HG03139 (cell line): Measurements from ENCODE around the gene SMAGP.
"Not testable (repeated sequence)": the region's sequence is repeated elsewhere in the genome, so short reads cannot be mapped to it uniquely, and the experiment has no call there.

Source experiments
- ATAC-seq: cut with Tn5 transposase; IDR thresholded peaks from one replicate; pipeline ENCODE4 v1.9.1; 2021; ENCODE audit not compliant: unreplicated experiment

Gene SMAGP

DNA sequence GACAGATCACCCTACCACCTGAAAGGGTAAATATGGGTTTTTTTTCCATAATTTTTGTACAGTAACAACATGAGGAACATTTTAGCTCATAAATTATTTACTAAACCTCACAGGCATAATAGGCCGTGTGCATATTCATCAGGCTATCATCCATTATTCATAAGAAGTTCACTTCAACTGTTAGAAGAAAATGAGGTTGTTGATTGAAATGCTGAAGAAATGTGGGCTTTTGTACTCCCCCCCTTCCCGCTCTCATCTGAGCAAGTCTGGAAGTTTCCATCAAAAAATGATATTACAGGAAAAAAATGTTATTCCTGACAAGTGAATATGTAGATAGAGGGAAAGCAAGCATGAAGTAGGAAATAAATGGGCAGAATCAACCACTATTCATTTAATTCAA is 44.4 kb downstream of the SMAGP start:
- ATAC-seq, result no peak

- ATAC-seq, result no peak
Measured at GRCh38 chr12:51225234-51225633, 45.0 kb downstream of the SMAGP start.

GRCh38 chr12:51224625-51225024 is 45.6 kb downstream of the SMAGP start:
- no peak for ATAC-seq

- no peak for ATAC-seq
Measured at GRCh38 chr12:51222461-51222860, 47.8 kb downstream of the SMAGP start.

DNA sequence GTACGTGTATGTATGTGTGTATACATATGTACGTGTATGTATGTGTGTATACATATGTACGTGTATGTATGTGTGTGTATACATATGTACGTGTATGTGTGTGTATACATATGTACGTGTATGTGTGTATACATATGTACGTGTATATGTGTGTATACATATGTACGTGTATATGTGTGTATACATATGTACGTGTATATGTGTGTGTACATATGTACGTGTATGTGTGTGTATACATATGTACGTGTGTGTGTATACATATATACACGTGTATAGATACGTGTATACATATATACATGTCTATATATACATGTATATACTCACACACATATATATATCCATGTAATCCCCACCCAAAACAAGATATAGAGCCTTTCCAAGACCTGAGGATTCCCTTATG is 50.4 kb downstream of the SMAGP start:
- not testable (repeated sequence) for ATAC-seq

GRCh38 chr12:51219322-51219721 is 50.9 kb downstream of the SMAGP start:
- ATAC-seq, result no peak

DNA sequence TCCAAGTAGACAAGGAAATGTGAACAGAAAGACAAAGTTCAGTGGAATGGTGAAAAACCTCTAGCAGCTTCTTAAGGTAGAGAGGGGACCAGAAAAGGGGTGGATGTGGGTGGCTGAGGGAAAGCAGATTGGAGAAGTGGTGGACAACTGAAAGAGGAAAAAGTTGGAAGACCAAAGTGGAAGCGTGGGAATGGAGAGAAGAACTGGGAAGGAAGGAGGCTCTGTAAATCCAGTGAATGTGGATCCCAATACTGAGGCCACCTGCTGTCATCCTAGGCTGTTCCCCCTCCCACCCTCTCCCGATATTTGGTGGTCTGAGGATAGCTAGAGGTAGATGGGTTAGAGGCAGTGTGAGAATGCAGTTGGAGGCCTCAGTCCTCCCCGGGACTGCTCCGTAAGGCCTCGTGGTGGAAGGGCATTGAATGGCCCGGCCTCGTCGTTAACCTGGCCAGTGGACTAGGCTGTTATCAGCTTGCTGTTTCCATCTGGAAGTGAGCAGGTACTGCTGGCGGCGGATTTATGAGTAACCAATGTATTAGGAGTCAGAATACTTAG is 51.5 kb downstream of the SMAGP start:
- no peak for ATAC-seq

GRCh38 chr12:51217968-51218606 is 52.1 kb downstream of the SMAGP start, which contains the start of gene POU6F1:
Gene POU6F1 (minus strand): TSS chr12:51218062. CDS start chr12:51206836, 11,226 bp downstream.
- ATAC-seq, result peak; percentile 61

DNA sequence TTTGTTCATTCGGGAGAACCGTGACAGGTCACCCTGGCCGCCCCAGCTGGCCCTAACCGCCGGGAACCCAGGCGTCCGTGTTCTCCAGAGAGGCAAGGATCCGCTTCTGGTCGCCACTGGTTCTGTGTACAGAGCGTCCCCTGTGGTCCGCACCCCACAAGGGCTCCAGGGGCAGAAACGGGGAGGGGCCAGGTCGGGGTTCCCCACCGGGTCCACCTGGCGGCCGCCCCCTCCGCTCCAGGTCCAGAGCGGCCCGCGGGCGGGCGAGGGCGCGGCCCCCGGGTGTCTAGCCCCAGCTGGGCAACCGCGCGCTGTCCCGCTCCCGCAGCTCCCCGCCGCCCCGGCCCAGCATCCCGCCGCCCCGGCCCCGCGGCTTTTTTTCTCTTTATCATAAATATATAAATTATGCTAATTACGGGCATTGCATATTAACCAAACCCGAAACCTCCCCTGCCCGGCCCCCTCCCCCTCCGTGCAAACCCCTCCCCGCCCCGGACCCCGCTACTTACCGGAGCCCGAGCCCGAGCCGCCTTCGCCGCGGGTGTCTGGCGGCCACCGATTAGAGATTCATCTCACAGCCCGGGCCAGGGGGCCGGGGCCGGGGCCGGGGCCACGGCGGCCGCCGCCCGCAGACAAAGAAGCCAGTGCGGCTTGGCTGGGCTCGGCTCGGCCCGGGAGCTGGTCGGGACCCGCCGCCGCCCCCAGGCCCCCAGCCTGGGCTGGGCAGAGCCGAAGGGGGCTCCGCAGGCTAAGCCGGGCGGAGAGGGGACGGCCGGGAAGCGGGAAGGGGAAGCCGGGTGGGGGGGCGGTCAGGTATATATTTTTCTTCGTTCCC is 52.9 kb downstream of the SMAGP start:
- ATAC-seq, result no peak

DNA sequence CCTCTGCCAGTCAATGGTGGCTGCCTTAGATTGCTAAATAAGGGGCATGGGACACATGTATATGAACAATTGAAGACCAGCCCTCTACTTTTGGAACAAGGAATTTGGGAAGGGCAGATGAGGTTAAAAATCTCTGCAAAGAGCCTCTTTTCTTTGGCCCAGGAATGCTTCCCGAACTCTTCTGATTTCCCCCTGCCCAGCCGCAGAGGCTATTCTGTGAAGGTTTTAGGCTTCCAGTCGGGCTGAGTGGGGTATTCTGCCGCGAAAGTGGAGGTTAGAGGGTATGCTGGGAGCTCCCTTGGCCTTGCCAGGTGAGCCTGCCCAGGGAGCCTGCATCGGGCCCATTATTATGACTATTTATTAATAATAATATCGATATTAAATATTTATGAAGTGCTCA is 53.6 kb downstream of the SMAGP start:
- ATAC-seq, result no peak

DNA sequence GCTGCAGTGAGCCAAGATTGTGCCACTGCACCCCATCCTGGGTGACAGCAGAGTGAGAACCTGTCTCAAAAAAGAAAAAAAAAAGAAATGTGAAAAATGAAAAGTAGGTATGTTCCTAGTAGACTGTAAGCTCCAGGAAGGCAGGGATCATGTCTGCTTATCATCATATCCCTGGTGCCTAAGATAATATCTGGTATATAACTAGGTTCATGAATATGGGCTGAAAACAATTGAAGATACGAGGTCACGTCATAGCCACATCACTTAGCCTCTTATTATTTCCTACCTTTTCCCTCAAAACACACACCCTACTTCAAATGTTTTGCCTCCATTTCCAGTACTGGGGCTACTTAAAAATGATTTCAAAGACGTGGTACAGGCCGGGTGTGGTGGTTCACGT is 55.3 kb downstream of the SMAGP start:
- ATAC-seq, result no peak

DNA sequence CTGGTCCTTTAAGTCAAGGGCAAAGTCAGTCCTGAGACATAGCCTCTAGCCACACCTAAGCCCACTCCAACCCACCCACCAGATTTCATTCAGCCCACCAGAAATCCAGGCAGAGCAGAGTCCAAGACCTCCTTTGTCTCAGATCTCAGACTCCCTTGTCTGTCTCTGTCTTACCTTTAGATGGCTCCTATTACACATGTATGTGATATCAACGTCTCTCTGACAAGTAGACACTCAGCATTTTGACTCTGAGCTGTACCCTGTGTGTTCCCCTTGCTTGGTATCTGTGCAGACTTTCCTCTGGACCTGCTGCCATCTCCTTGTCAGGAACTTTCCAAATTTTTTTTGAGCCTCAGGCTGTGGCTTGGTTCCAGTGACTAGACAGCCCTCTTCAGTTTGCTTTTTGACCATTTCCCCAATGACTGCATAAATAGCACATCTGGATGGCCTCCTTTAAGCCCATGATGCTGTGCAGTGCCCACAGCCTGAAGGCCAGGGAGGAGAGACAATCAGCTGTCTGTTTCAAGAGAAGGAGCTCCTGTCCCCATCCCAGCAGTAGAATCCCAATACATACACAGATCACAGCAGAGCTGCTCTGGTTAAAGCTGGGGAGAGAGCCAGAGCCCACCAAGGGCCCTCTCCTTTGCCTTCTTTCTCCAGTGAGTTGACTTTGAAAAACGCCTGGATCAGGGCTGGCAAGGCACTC is 59.4 kb downstream of the SMAGP start:
- ATAC-seq, result no peak

DNA sequence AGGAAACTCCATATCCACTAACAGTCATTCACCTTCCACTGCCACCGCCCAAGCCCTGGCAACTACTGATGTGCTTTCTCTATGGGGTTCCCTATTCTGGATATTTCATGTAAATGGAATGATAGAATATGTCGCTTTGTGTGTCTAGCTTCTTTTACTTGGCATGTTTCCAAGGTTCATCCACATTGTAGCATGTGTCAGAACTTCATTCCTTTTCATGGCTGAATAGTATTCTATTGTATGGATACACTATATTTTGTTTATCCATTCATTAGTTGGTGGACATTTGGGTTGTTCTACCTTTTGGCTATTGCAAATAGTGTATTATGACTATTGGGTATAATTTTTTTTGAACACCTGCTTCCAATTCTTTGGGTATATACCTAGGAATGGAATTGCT is 61.0 kb downstream of the SMAGP start:
- no peak for ATAC-seq

DNA sequence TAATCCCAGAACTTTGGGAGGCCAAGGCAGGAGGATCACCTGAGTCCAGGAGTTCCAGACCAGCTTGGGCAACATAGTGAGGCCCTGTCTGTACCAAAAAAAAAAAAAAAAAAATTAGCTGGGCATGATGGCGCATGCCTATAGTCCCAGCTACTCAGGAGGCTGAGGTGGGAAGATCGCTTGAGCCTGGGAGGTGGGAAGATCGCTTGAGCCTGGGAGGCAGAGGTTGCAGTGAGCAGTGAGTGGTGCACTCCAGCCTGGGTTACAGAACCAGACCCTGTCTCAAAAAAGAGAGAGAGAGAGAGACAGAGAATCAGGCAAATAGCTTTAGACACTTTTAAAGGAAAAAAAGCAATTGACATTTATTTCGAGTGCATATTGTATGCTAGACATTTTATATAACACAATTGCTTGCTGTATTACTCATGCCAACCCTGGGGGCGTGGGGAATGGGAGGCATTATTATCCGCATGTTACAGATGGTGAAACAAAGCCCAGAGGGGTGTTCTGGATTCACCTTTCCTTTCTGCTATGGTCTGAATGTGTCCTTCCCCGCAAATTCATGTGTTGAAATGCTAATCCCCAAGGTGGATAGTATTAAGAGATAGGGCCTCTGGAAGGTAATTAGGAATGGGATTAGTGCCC is 62.1 kb downstream of the SMAGP start:
- no peak for ATAC-seq

DNA sequence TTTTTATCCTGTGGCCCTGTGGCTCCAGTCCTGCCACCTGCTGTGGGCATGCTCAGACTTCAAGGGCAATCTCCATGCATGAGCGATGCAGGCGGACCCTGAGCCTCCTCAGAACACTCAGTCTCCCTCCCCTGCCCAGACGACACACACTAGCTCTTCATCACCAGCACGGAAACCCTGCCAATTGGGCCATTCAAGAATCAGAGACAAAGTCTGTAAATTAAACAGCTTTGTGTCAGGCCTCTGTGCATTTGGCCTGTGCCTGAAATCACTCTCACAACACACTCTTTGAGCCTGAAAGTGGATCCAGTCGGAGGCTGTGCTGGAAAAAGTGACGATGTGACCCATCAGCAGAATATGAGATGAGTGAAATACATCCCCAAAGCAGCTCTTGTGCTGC is 64.9 kb downstream of the SMAGP start:
- ATAC-seq, result no peak

DNA sequence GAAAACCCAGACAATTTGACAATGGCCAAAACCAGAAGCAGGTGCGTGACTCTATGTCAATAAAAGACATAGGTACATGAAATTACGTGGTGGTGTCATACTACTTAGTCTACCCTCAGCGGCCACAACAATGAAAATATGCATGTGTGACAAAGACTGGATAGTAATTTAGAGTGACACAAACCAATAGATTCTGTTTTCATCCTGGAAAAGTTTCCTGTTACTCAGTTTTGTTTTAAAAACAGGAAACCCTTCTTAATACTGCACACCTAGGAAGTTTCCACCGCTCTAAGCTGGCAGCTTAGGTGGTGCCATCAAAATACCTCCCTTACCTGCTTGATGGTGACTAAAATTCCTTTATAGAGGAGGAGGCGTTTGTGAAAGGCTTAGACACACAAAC is 67.5 kb downstream of the SMAGP start:
- ATAC-seq, result no peak

- no peak for ATAC-seq
Measured at GRCh38 chr12:51200806-51201205, 69.4 kb downstream of the SMAGP start.

- ATAC-seq, result no peak
Measured at GRCh38 chr12:51200156-51200555, 70.1 kb downstream of the SMAGP start.

DNA sequence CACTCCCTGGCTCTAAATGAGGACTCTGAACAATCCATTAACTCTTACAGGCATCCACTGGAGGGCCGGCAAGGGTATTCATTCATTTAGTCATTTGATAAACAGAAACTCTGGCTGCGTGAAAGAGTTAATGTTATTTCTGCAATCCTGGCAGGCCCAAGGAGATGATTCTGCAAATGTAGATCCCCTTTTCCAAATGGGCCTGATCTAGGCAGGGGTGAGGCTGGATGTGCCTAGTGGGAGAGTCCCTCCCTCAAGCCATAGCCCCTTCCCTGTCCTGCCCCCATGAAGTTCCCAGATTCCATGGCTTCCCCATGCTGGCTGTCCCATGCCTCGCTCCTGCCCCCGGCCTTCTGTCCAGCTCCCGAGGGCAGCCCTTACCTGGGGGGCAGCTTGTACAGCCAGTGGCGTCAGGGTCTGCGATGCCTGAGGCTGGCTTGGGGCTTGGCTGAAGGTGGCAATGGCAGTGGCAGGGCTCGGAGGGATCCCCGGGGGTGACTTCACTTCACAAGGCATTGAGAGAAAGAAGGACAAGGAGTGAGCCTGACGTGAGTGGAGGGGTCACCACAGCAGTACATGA is 70.8 kb downstream of the SMAGP start:
- no peak for ATAC-seq

GRCh38 chr12:51198568-51199365 is 71.4 kb downstream of the SMAGP start:
- no peak for ATAC-seq
